HepG2 (cell line): ENCODE measurements around the gene DENND10. TPM values are rescaled to one million over a fixed set of nuclear protein-coding genes. Genes with fewer than 3 reads are reported as not detected.

Experiments used
- CBX5 ChIP-seq: sonication (generic); formaldehyde crosslinking; IDR thresholded peaks from 2 replicates; pipeline ENCODE4 v1.4.0; 2020; ENCODE audit warnings: missing genetic modification reagents, borderline replicate concordance
- FUBP1 ChIP-seq: sonication (generic); formaldehyde crosslinking; IDR thresholded peaks from 2 replicates; pipeline ENCODE4 v1.5.1; 2020; ENCODE audit warnings: missing genetic modification reagents, mild to moderate bottlenecking, borderline replicate concordance
- KDM2A ChIP-seq: sonication (generic); formaldehyde crosslinking; IDR thresholded peaks from 2 replicates; pipeline ENCODE4 v1.4.0; 2020; ENCODE audit warnings: low read depth, missing genetic modification reagents, borderline replicate concordance
- KLF12 ChIP-seq: sonication (generic); formaldehyde crosslinking; IDR thresholded peaks from 2 replicates; pipeline ENCODE4 v1.4.0; 2020; ENCODE audit warnings: missing genetic modification reagents, borderline replicate concordance
- MNT ChIP-seq: fragments of 450-650 bp; IDR thresholded peaks from 2 replicates; pipeline ENCODE4 v1.6.1; 2016
- NKX3-1 ChIP-seq: sonication (generic); formaldehyde crosslinking; IDR thresholded peaks from 2 replicates; pipeline ENCODE4 v1.5.0; 2020; ENCODE audit warnings: missing genetic modification reagents
- SAFB2 ChIP-seq: sonication (generic); formaldehyde crosslinking; IDR thresholded peaks from 2 replicates; pipeline ENCODE4 v1.5.1; 2020; ENCODE audit warnings: missing genetic modification reagents, low read depth, mild to moderate bottlenecking, borderline replicate concordance
- SALL1 ChIP-seq: sonication (generic); formaldehyde crosslinking; IDR thresholded peaks from 2 replicates; pipeline ENCODE4 v1.8.0; 2022; ENCODE audit warnings: mild to moderate bottlenecking, missing genetic modification reagents
- ZFP36L1 ChIP-seq: sonication (generic); formaldehyde crosslinking; IDR thresholded peaks from 2 replicates; pipeline ENCODE4 v1.8.0; 2022; ENCODE audit warnings: mild to moderate bottlenecking, missing genetic modification reagents, moderate library complexity
- ZNF256 ChIP-seq: sonication (generic); formaldehyde crosslinking; conservative IDR thresholded peaks from 2 replicates; pipeline ENCODE4 v1.4.0; 2020; ENCODE audit warnings: missing genetic modification reagents
- ZNF446 ChIP-seq: sonication (generic); formaldehyde crosslinking; IDR thresholded peaks from 2 replicates; pipeline ENCODE4 v1.5.0; 2020; ENCODE audit warnings: mild to moderate bottlenecking, missing genetic modification reagents
- ZNF501 ChIP-seq: sonication (generic); formaldehyde crosslinking; IDR thresholded peaks from 2 replicates; pipeline ENCODE4 v1.5.1; 2020; ENCODE audit warnings: mild to moderate bottlenecking, moderate library complexity, missing genetic modification reagents
- ZNF619 ChIP-seq: sonication (generic); formaldehyde crosslinking; IDR thresholded peaks from 2 replicates; pipeline ENCODE4 v1.4.0; 2020; ENCODE audit warnings: mild to moderate bottlenecking, missing genetic modification reagents
- ZNF850 ChIP-seq: sonication (generic); formaldehyde crosslinking; conservative IDR thresholded peaks from 2 replicates; pipeline ENCODE4 v1.9.0; 2021; ENCODE audit warnings: mild to moderate bottlenecking, missing genetic modification reagents
- polyA plus RNA-seq, 8 experiments: library from polyadenylated mRNA; depleted of rRNA in 3 of 8; stranded (reverse) in 7 of 8; unstranded in 1 of 8; fragments of >200 nt; fragmentation: Illumina TruSeq in 4 of 8; extraction: Trizol in 4 of 8; gene quantifications; 2 replicates each; pipeline versions ENCODE4 v1.2.1 to v1.2.3, GENCODE V29; 2011 to 2016; ENCODE audit warnings: low read depth in 4 of 8, missing spikeins in 1 of 8, mixed read lengths in 1 of 8; ENCODE audit not compliant: insufficient read depth in 1 of 8
- total RNA-seq, 5 experiments: library from RNA; depleted of rRNA; stranded (reverse); fragments of >200 nt; fragmentation: Illumina TruSeq; extraction: Trizol; gene quantifications; 2 replicates each; pipeline ENCODE4 v1.2.3, GENCODE V29; 2016; ENCODE audit warnings: low read depth in 1 of 5
- TF ChIP-seq, protein P1 (sequence below): sonication (generic); formaldehyde crosslinking; conservative IDR thresholded peaks from 2 replicates; pipeline ENCODE4 v1.4.0; 2020; ENCODE audit warnings: missing genetic modification reagents
- TF ChIP-seq, protein P2 (sequence below): sonication (generic); formaldehyde crosslinking; IDR thresholded peaks from 2 replicates; pipeline ENCODE4 v1.4.0; 2020; ENCODE audit warnings: mild to moderate bottlenecking, missing genetic modification reagents
- TF ChIP-seq, protein P3 (sequence below): IDR thresholded peaks from 2 replicates; pipeline ENCODE4 v1.6.1; 2016; ENCODE audit warnings: mild to moderate bottlenecking, missing biosample characterization, missing genetic modification reagents

The DENND10 gene
- total and polyA plus RNA-seq, 2 of the 13 experiments (the other 11 are each of a cell fraction or from before 2014, with no cell fraction given): 43.7 to 78.8 TPM

DNA sequence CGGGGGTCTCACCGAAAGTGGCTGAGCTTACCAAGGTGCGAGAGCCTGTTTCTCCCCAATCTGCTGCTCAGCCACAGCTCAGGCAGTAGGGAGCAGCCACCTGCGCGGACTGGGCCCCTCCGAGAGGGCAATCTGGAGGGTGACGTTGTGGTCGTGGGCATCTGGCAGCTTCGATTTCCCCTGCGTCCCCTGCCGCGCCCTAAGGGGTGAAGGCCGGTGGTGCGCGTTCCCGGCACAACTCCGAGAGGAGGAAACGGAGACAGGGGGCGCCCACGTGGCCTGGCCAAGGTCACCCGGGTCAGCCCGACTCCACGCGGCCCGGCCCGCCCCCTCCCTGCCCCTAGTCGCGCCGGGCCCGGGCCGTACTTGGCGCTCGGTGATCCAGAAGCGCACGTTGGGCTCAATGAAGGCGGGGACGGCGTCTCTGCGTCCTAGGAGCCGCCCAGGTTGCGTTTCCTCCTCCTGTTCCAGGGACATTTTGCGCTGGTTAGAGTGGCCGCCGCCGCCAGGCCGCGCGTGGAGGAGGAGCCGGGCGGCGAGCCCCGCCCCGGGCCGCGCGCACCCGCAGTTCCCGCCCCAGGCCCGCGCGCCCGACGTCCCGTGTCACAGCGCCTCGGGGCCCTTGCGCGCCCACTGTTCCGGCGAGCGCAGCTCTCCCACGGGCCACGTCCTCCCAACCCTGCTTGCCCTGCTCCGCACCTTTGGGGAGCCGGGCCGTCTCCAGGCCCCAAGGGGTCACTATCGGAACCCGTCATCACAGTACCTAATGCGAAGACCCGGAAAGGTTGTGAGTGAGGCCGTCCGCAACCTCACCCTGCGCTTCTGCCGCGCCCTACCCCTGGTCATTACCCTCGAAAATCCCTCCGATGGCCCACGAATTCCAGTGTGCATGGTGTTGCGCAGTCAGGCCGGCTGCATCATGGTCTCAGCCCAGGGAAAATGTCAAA is 61.5 kb downstream of the DENND10 start, which contains the start of gene SFXN4 (continued):
- TF ChIP-seq MNT (peak; percentile 87), CBX5 (CRISPR knock-in tag) (peak; percentile 54; the same call in 1 of the 2 replicates), ZNF850 (CRISPR knock-in tag) (no peak), ZFP36L1 (0 out of 2 replicates have a peak, but pooled peaks have one; percentile 16), SAFB2 (CRISPR knock-in tag) (0 out of 2 replicates have a peak, but pooled peaks have one; percentile 21), ZNF446 (peak; percentile 61; the same call in 1 of the 2 replicates), ZNF619 (CRISPR knock-in tag) (peak; percentile 46; the same call in 1 of the 2 replicates), ZNF256 (CRISPR knock-in tag) (no peak), SALL1 (CRISPR knock-in tag) (peak; percentile 76), NKX3-1 (no peak; the same call in 1 of the 2 replicates), ZNF501 (CRISPR knock-in tag) (peak; percentile 70; the same call in 1 of the 2 replicates), KDM2A (CRISPR knock-in tag) (peak; percentile 78), FUBP1 (CRISPR knock-in tag) (no peak), KLF12 (CRISPR knock-in tag) (no peak)
- TF ChIP-seq, protein P1, sequence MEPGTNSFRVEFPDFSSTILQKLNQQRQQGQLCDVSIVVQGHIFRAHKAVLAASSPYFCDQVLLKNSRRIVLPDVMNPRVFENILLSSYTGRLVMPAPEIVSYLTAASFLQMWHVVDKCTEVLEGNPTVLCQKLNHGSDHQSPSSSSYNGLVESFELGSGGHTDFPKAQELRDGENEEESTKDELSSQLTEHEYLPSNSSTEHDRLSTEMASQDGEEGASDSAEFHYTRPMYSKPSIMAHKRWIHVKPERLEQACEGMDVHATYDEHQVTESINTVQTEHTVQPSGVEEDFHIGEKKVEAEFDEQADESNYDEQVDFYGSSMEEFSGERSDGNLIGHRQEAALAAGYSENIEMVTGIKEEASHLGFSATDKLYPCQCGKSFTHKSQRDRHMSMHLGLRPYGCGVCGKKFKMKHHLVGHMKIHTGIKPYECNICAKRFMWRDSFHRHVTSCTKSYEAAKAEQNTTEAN (CRISPR knock-in tag): 0 out of 2 replicates have a peak, but pooled peaks have one; percentile 38
- TF ChIP-seq, protein P2, sequence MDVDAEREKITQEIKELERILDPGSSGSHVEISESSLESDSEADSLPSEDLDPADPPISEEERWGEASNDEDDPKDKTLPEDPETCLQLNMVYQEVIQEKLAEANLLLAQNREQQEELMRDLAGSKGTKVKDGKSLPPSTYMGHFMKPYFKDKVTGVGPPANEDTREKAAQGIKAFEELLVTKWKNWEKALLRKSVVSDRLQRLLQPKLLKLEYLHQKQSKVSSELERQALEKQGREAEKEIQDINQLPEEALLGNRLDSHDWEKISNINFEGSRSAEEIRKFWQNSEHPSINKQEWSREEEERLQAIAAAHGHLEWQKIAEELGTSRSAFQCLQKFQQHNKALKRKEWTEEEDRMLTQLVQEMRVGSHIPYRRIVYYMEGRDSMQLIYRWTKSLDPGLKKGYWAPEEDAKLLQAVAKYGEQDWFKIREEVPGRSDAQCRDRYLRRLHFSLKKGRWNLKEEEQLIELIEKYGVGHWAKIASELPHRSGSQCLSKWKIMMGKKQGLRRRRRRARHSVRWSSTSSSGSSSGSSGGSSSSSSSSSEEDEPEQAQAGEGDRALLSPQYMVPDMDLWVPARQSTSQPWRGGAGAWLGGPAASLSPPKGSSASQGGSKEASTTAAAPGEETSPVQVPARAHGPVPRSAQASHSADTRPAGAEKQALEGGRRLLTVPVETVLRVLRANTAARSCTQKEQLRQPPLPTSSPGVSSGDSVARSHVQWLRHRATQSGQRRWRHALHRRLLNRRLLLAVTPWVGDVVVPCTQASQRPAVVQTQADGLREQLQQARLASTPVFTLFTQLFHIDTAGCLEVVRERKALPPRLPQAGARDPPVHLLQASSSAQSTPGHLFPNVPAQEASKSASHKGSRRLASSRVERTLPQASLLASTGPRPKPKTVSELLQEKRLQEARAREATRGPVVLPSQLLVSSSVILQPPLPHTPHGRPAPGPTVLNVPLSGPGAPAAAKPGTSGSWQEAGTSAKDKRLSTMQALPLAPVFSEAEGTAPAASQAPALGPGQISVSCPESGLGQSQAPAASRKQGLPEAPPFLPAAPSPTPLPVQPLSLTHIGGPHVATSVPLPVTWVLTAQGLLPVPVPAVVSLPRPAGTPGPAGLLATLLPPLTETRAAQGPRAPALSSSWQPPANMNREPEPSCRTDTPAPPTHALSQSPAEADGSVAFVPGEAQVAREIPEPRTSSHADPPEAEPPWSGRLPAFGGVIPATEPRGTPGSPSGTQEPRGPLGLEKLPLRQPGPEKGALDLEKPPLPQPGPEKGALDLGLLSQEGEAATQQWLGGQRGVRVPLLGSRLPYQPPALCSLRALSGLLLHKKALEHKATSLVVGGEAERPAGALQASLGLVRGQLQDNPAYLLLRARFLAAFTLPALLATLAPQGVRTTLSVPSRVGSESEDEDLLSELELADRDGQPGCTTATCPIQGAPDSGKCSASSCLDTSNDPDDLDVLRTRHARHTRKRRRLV (CRISPR knock-in tag): 0 out of 2 replicates have a peak, but pooled peaks have one; percentile 41
- TF ChIP-seq, protein P3, sequence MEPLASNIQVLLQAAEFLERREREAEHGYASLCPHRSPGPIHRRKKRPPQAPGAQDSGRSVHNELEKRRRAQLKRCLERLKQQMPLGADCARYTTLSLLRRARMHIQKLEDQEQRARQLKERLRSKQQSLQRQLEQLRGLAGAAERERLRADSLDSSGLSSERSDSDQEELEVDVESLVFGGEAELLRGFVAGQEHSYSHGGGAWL (CRISPR knock-in tag): peak; percentile 95
